ENCODE data around the gene APBA3.
A peak's percentile ranks its signal among the peaks of the same experiment; 100 is the strongest.

APBA3 gene

GRCh38 chr19:3785938-3786824 lies 24.7 kb upstream of the APBA3 start, which contains the start of gene MATK:
MATK (minus strand) TSS chr19:3786381; CDS start chr19:3785135, 1,246 bp downstream.
- DNase-seq (ENCODE audit: low read depth in 2 of 2): peak in 1 of 2 donors; percentile 21

GRCh38 chr19:3785451-3785937 lies 24.0 kb upstream of the APBA3 start:
- DNase-seq (ENCODE audit: low read depth in 2 of 2): no peak

- DNase-seq (ENCODE audit: low read depth in 2 of 2): no peak
These were observed 23.3 kb upstream of the APBA3 start for GRCh38 chr19:3784607-3785450.

GRCh38 chr19:3783660-3784584 lies 22.4 kb upstream of the APBA3 start:
- DNase-seq (ENCODE audit: low read depth in 2 of 2): peak in 1 of 2 donors; percentile 30

- DNase-seq (ENCODE audit: low read depth in 2 of 2): no peak
These were observed 21.4 kb upstream of the APBA3 start for GRCh38 chr19:3782903-3783302.

- DNase-seq (ENCODE audit: low read depth in 2 of 2): no peak
These were observed 20.8 kb upstream of the APBA3 start for GRCh38 chr19:3782330-3782729.

- no peak for DNase-seq (ENCODE audit: low read depth in 2 of 2)
These were observed 20.1 kb upstream of the APBA3 start for GRCh38 chr19:3781603-3782002.

GRCh38 chr19:3780786-3781304 lies 19.4 kb upstream of the APBA3 start:
- DNase-seq (ENCODE audit: low read depth in 2 of 2): no peak

GRCh38 chr19:3778899-3779723 lies 17.6 kb upstream of the APBA3 start:
- no peak for DNase-seq (ENCODE audit: low read depth in 2 of 2)

GRCh38 chr19:3778104-3778867 lies 16.8 kb upstream of the APBA3 start:
- no peak for DNase-seq (ENCODE audit: low read depth in 2 of 2)

- no peak for DNase-seq (ENCODE audit: low read depth in 2 of 2)
These were observed 15.1 kb upstream of the APBA3 start for GRCh38 chr19:3776479-3777040.

GRCh38 chr19:3775831-3776230 lies 14.3 kb upstream of the APBA3 start:
- no peak for DNase-seq (ENCODE audit: low read depth in 2 of 2)

GRCh38 chr19:3775374-3775711 lies 13.9 kb upstream of the APBA3 start:
- DNase-seq (ENCODE audit: low read depth in 2 of 2): no peak

- no peak for DNase-seq (ENCODE audit: low read depth in 2 of 2)
These were observed 13.3 kb upstream of the APBA3 start for GRCh38 chr19:3774621-3775373.

- no peak for DNase-seq (ENCODE audit: low read depth in 2 of 2)
These were observed 12.5 kb upstream of the APBA3 start for GRCh38 chr19:3773814-3774515.

GRCh38 chr19:3771906-3772455 lies 10.5 kb upstream of the APBA3 start, which contains the start of gene RAX2:
RAX2 (minus strand) TSS chr19:3772228; CDS start chr19:3771742, 486 bp downstream.
- DNase-seq (ENCODE audit: low read depth in 2 of 2): no peak
